ES-I3 (cell line): ENCODE results near the gene LRP1B.

ENCODE experiments used
- H3K36me3 ChIP-seq: 2 replicates; pipeline ENCODE4 v1.6.1; 2013; ENCODE audit warnings: mild to moderate bottlenecking, low read length, control low read depth, moderate library complexity; ENCODE audit not compliant: insufficient read depth
- H3K4me1 ChIP-seq: 2 replicates; pipeline ENCODE4 v1.6.1; 2013; ENCODE audit warnings: mild to moderate bottlenecking, control low read depth, low read length; ENCODE audit not compliant: insufficient read depth
- H3K9ac ChIP-seq: 2 replicates; pipeline ENCODE4 v1.6.1; 2013; ENCODE audit warnings: low read depth, mild to moderate bottlenecking, low read length, moderate library complexity
- H3K9me3 ChIP-seq: 2 replicates; pipeline ENCODE4 v1.6.1; 2013; ENCODE audit warnings: mild to moderate bottlenecking, low read length, moderate library complexity; ENCODE audit not compliant: control insufficient read depth, insufficient read depth

The LRP1B gene

GRCh38 chr2:140603416-140603815 lies 1527.4 kb downstream of the LRP1B start:
- no peaks in the 10 kb centered on the region for H3K9me3 ChIP-seq
- no peaks in the 10 kb centered on the region for H3K36me3 ChIP-seq
- H3K9ac ChIP-seq: no peak overlapping the region
- no peaks in the 10 kb centered on the region for H3K4me1 ChIP-seq

- Histone ChIP-seq H3K9me3 (no peaks in the 10 kb centered on the region), H3K36me3 (no peaks in the 10 kb centered on the region), H3K9ac (no peak overlapping the region), H3K4me1 (no peaks in the 10 kb centered on the region)
These were observed 1529.0 kb downstream of the LRP1B start for GRCh38 chr2:140601801-140602200.

- H3K4me1 ChIP-seq: no peaks in the 10 kb centered on the region
- no peak overlapping the region for H3K9ac ChIP-seq
- H3K9me3 ChIP-seq: no peaks in the 10 kb centered on the region
- no peaks in the 10 kb centered on the region for H3K36me3 ChIP-seq
These were observed 1529.5 kb downstream of the LRP1B start for GRCh38 chr2:140601342-140601741.

GRCh38 chr2:140600116-140600515 lies 1530.7 kb downstream of the LRP1B start:
- no peaks in the 10 kb centered on the region for H3K9me3 ChIP-seq
- no peak overlapping the region for H3K9ac ChIP-seq
- H3K36me3 ChIP-seq: no peaks in the 10 kb centered on the region
- H3K4me1 ChIP-seq: no peaks in the 10 kb centered on the region

- Histone ChIP-seq H3K9ac (no peak overlapping the region), H3K9me3 (no peaks in the 10 kb centered on the region), H3K4me1 (no peaks in the 10 kb centered on the region), H3K36me3 (no peaks in the 10 kb centered on the region)
These were observed 1533.0 kb downstream of the LRP1B start for GRCh38 chr2:140597836-140598235.

- Histone ChIP-seq H3K9ac (no peak overlapping the region), H3K4me1 (no peaks in the 10 kb centered on the region), H3K36me3 (no peaks in the 10 kb centered on the region), H3K9me3 (no peaks in the 10 kb centered on the region)
These were observed 1533.6 kb downstream of the LRP1B start for GRCh38 chr2:140597205-140597604.

- H3K4me1 ChIP-seq: no peaks in the 10 kb centered on the region
- no peaks in the 10 kb centered on the region for H3K36me3 ChIP-seq
- H3K9ac ChIP-seq: no peak overlapping the region
- no peaks in the 10 kb centered on the region for H3K9me3 ChIP-seq
These were observed 1534.4 kb downstream of the LRP1B start for GRCh38 chr2:140596447-140596846.

- no peak overlapping the region for H3K9ac ChIP-seq
- H3K36me3 ChIP-seq: no peaks in the 10 kb centered on the region
- no peaks in the 10 kb centered on the region for H3K9me3 ChIP-seq
- no peaks in the 10 kb centered on the region for H3K4me1 ChIP-seq
These were observed 1535.7 kb downstream of the LRP1B start for GRCh38 chr2:140595107-140595506.

- H3K36me3 ChIP-seq: no peaks in the 10 kb centered on the region
- no peaks in the 10 kb centered on the region for H3K9me3 ChIP-seq
- H3K4me1 ChIP-seq: no peaks in the 10 kb centered on the region
- H3K9ac ChIP-seq: no peak overlapping the region
These were observed 1537.7 kb downstream of the LRP1B start for GRCh38 chr2:140593132-140593531.

GRCh38 chr2:140589696-140590095 lies 1541.1 kb downstream of the LRP1B start:
- Histone ChIP-seq H3K36me3 (no peaks in the 10 kb centered on the region), H3K9ac (no peak overlapping the region)

GRCh38 chr2:140589273-140589672 lies 1541.5 kb downstream of the LRP1B start:
- H3K9ac ChIP-seq: no peak overlapping the region
- H3K9me3 ChIP-seq: no peaks in the 10 kb centered on the region
- no peaks in the 10 kb centered on the region for H3K36me3 ChIP-seq
- no peaks in the 10 kb centered on the region for H3K4me1 ChIP-seq

More at GRCh38 chr2:140589696-140590095, 1541.1 kb downstream of the LRP1B start:
- H3K9me3 ChIP-seq: no peaks in the 10 kb centered on the region
- no peaks in the 10 kb centered on the region for H3K4me1 ChIP-seq

GRCh38 chr2:140586379-140586778 lies 1544.4 kb downstream of the LRP1B start:
- H3K4me1 ChIP-seq: no peaks in the 10 kb centered on the region
- no peaks in the 10 kb centered on the region for H3K9me3 ChIP-seq
- no peaks in the 10 kb centered on the region for H3K36me3 ChIP-seq
- H3K9ac ChIP-seq: no peak overlapping the region

- Histone ChIP-seq H3K9me3 (no peaks in the 10 kb centered on the region), H3K9ac (no peak overlapping the region), H3K4me1 (no peaks in the 10 kb centered on the region), H3K36me3 (no peaks in the 10 kb centered on the region)
These were observed 1545.8 kb downstream of the LRP1B start for GRCh38 chr2:140585016-140585415.

GRCh38 chr2:140584471-140584870 lies 1546.3 kb downstream of the LRP1B start:
- H3K36me3 ChIP-seq: no peaks in the 10 kb centered on the region
- H3K9ac ChIP-seq: no peak overlapping the region
- no peaks in the 10 kb centered on the region for H3K4me1 ChIP-seq
- H3K9me3 ChIP-seq: no peaks in the 10 kb centered on the region

GRCh38 chr2:140580532-140581151 lies 1550.2 kb downstream of the LRP1B start:
- H3K36me3 ChIP-seq: no peaks in the 10 kb centered on the region
- H3K4me1 ChIP-seq: no peaks in the 10 kb centered on the region
- H3K9me3 ChIP-seq: no peaks in the 10 kb centered on the region
- no peak overlapping the region for H3K9ac ChIP-seq

- no peaks in the 10 kb centered on the region for H3K4me1 ChIP-seq
- H3K36me3 ChIP-seq: no peaks in the 10 kb centered on the region
- no peaks in the 10 kb centered on the region for H3K9me3 ChIP-seq
- H3K9ac ChIP-seq: no peak overlapping the region
These were observed 1553.4 kb downstream of the LRP1B start for GRCh38 chr2:140577453-140577852.
